ENCODE data around the gene CDK13. TPM values are rescaled to one million over a fixed set of nuclear protein-coding genes. Genes with fewer than 3 reads are reported as not detected.

The CDK13 gene
- total RNA-seq, 1 donor from 2014 or later: 58.8 TPM

GRCh38 chr7:39952374-39952773, 2.3 kb downstream of the CDK13 start:
- peaks cover 7% of the 10 kb centered on the region for H3K36me3 Mint-ChIP-seq (ENCODE audit: low read depth)
- H3K9me3 Mint-ChIP-seq (ENCODE audit: low read depth): no peaks in the 10 kb centered on the region
- peak overlapping the region; percentile 98 for H3K4me3 Mint-ChIP-seq (ENCODE audit: unreplicated experiment)
- DNase-seq (ENCODE audit: low spot score): no peak
- peaks cover 56% of the 10 kb centered on the region for H3K4me1 Mint-ChIP-seq (ENCODE audit: low read depth)
- H3K27ac Mint-ChIP-seq (ENCODE audit: unreplicated experiment): peak overlapping the region; percentile 99
- no peak for TF ChIP-seq CTCF (IDR thresholded peaks at IDR 0.05)
- H3K27me3 Mint-ChIP-seq (ENCODE audit: low read depth): no peaks in the 10 kb centered on the region

GRCh38 chr7:39952803-39953202, 2.7 kb downstream of the CDK13 start:
- Mint-ChIP-seq H3K36me3 (ENCODE audit: low read depth) (peaks cover 7% of the 10 kb centered on the region), H3K27ac (ENCODE audit: unreplicated experiment) (peak overlapping the region; percentile 99), H3K9me3 (ENCODE audit: low read depth) (no peaks in the 10 kb centered on the region), H3K4me1 (ENCODE audit: low read depth) (peaks cover 59% of the 10 kb centered on the region), H3K4me3 (ENCODE audit: unreplicated experiment) (peak overlapping the region; percentile 98), H3K27me3 (ENCODE audit: low read depth) (no peaks in the 10 kb centered on the region)
- TF ChIP-seq CTCF (IDR thresholded peaks at IDR 0.05): no peak
- DNase-seq (ENCODE audit: low spot score): no peak

- H3K4me3 Mint-ChIP-seq (ENCODE audit: unreplicated experiment): peak overlapping the region; percentile 9
Measured at GRCh38 chr7:39954694-39955093, 4.6 kb downstream of the CDK13 start.

GRCh38 chr7:39958038-39958437, 8.0 kb downstream of the CDK13 start:
- Mint-ChIP-seq H3K4me1 (ENCODE audit: low read depth) (peaks cover 65% of the 10 kb centered on the region), H3K36me3 (ENCODE audit: low read depth) (peaks cover 6% of the 10 kb centered on the region), H3K27me3 (ENCODE audit: low read depth) (no peaks in the 10 kb centered on the region), H3K4me3 (ENCODE audit: unreplicated experiment) (no peak overlapping the region), H3K9me3 (ENCODE audit: low read depth) (peaks cover 6% of the 10 kb centered on the region), H3K27ac (ENCODE audit: unreplicated experiment) (no peak overlapping the region)
- DNase-seq (ENCODE audit: low spot score): no peak
- no peak for TF ChIP-seq CTCF (IDR thresholded peaks at IDR 0.05)

More at GRCh38 chr7:39954694-39955093, 4.6 kb downstream of the CDK13 start:
- Mint-ChIP-seq H3K36me3 (ENCODE audit: low read depth) (peaks cover 7% of the 10 kb centered on the region), H3K9me3 (ENCODE audit: low read depth) (no peaks in the 10 kb centered on the region), H3K27me3 (ENCODE audit: low read depth) (no peaks in the 10 kb centered on the region), H3K27ac (ENCODE audit: unreplicated experiment) (peak overlapping the region; percentile 22), H3K4me1 (ENCODE audit: low read depth) (peaks cover 59% of the 10 kb centered on the region)
- TF ChIP-seq CTCF (IDR thresholded peaks at IDR 0.05): no peak
- DNase-seq (ENCODE audit: low spot score): no peak

GRCh38 chr7:39967406-39968161, 17.5 kb downstream of the CDK13 start:
- H3K27ac Mint-ChIP-seq (ENCODE audit: unreplicated experiment): no peak overlapping the region
- H3K4me3 Mint-ChIP-seq (ENCODE audit: unreplicated experiment): no peak overlapping the region
- TF ChIP-seq CTCF (IDR thresholded peaks at IDR 0.05): no peak
- peaks cover 60% of the 10 kb centered on the region for H3K4me1 Mint-ChIP-seq (ENCODE audit: low read depth)
- H3K9me3 Mint-ChIP-seq (ENCODE audit: low read depth): peaks cover 2% of the 10 kb centered on the region
- DNase-seq (ENCODE audit: low spot score): no peak
- no peaks in the 10 kb centered on the region for H3K27me3 Mint-ChIP-seq (ENCODE audit: low read depth)
- H3K36me3 Mint-ChIP-seq (ENCODE audit: low read depth): peaks cover 3% of the 10 kb centered on the region
